GM12865 (cell line): ENCODE data around the gene AFM.

ENCODE experiments used
- DNase-seq: peaks from one replicate; pipeline ENCODE4 v3.0.0; 2010; ENCODE audit warnings: low read depth
- H3K4me3 ChIP-seq: 2 replicates; pipeline ENCODE4 v1.5.1; 2011; ENCODE audit warnings: mild to moderate bottlenecking, low read depth, low read length, control low read depth
- CTCF ChIP-seq: IDR thresholded peaks from 2 replicates; pipeline ENCODE4 v1.5.1; 2011; ENCODE audit warnings: low read length, control low read depth, low read depth, inconsistent platforms; ENCODE audit not compliant: insufficient read depth; ENCODE audit errors: missing control alignments

AFM gene

DNA sequence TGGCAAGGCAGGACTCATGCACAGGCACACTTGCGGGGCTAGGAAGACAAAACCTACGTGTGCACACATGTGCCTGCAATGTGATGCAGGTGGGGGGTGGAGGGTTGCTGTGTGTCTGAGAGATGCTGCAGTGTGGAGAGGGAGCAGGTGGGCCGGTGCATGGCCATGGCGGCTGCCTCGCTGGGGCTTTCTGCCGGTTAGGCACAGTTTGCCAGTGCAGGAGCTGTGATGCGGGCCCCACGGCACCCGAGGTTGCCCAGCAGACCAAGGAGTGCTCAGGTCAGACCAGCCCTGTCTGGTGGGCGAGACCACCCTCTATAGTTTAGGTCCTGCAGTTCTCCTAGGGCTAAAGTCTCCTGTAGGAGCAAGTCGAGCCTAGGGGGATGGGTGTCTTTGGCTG is 4.4 kb upstream of the AFM start:
- no peak for DNase-seq
- no peak overlapping the region for H3K4me3 ChIP-seq
- no peak for TF ChIP-seq CTCF

DNA sequence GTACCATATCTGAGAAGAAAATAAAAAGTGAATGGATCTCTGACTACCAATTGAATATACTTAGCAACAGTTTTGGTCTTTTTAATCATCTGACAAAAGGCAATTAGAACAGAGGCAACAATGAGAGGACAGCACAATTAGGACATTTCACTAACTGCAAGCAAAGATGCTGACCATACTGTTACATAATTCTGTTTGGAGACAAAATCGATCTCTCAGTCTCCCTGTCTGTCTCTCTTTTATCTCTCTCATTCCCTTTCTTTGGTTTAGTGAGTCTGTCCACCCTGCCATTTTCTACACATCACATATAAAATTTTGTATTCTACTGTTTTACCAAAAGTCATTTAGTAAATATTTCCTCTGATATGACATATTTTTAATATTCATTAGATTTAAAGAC is 2.2 kb upstream of the AFM start:
- no peak overlapping the region for H3K4me3 ChIP-seq
- no peak for TF ChIP-seq CTCF
- no peak for DNase-seq

DNA sequence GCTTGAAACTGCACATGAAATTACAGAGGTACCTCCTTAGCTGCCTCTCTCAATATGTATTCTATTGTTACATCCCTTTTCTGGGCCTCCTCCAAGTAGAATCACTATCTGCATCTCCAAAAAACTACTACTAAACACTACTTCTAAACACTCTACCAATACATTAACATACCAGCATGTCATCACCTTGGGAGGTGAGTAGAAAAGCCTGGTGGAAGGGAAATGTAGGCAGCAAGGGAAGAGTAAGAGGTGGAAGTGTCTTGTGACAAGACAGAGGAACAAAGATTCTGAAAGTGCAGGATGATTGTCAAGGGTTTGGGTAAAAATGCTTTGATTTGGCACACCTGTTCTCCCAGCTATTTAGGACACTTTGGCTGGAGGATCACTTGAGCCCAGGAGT is 3.5 kb downstream of the AFM start:
- no peak for TF ChIP-seq CTCF
- DNase-seq = no peak
- no peak overlapping the region for H3K4me3 ChIP-seq

DNA sequence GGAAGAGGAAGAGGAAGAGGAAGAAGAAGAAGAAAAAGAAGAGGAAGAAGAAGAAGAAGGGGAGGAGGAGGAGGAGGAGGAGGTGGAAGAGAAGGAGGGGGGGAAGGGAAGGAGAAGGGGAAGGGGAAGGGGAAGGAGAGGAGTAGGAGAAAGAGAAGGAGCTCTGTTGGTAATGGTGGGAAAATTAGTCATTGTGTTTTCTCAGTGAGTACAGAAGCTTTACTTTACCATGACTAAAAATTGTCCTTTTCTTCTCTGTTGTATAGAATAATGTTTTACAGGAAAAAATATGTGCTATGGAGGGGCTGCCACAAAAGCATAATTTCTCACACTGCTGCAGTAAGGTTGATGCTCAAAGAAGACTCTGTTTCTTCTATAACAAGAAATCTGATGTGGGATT is 4.1 kb downstream of the AFM start:
- TF ChIP-seq CTCF = no peak
- H3K4me3 ChIP-seq = no peak overlapping the region
- no peak for DNase-seq

DNA sequence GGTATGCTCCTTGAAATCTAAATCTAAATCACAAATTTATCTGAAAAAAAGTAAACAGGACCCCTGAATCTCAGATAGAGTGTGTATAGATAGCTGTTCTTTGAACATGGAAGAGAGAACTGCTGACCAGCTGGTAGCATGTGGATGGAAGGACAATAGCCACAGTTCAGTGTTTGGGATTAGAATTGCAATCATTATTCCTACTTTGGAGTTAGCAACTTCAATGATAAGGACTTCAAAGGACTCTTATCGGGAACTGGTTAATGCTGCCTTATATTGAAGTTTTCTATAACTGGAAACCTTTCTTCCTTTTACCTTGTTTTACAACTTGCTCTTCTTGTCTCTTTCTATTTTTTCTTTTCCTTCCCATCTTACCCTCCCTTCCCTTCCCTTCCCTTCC is 5.0 kb downstream of the AFM start:
- DNase-seq = no peak
- no peak for TF ChIP-seq CTCF
- H3K4me3 ChIP-seq = no peak overlapping the region

GRCh38 chr4:73487233-73487632 is 5.7 kb downstream of the AFM start:
- DNase-seq = no peak

More at GRCh38 chr4:73487233-73487632, 5.7 kb downstream of the AFM start:
- no peak overlapping the region for H3K4me3 ChIP-seq
- no peak for TF ChIP-seq CTCF
